ENCODE data around the gene BPIFB6. TPM values are rescaled to one million over a fixed set of nuclear protein-coding genes. Genes with fewer than 3 reads are reported as not detected.

BPIFB6 gene
- polyA plus RNA-seq, 3 donors = not detected

- no peak overlapping the region for H3K4me2 ChIP-seq (replicated peaks; ENCODE audit: extremely low read depth, low read length, poor library complexity, severe bottlenecking)
- Mint-ChIP-seq H3K36me3 (no peaks in the 10 kb centered on the region), H3K27me3 (ENCODE audit: low read depth in 3 of 3) (peaks cover 0 to 2% (median 0%) of the 10 kb centered on the region in 3 donors), H3K9me3 (no peaks in the 10 kb centered on the region), H3K4me3 (no peak overlapping the region), H3K4me1 (no peaks in the 10 kb centered on the region), H3K27ac (no peak overlapping the region)
- WGBS (ENCODE audit: insufficient coverage) = 80% methylated on average over 7 of the region's 10 CpGs
- no peaks in the 10 kb centered on the region for H3K9me3 ChIP-seq (replicated peaks in 1 of 2; ENCODE audit: control insufficient read depth in 1 of 2, insufficient read depth in 1 of 2, low read length in 2 of 2)
- no peak for DNase-seq
- no peaks in the 10 kb centered on the region for H3K79me2 ChIP-seq (ENCODE audit: insufficient read depth, low read length)
- no peak overlapping the region for H3K27ac ChIP-seq (ENCODE audit: low read depth in 1 of 2, low read length in 2 of 2)
- H2AFZ ChIP-seq (ENCODE audit: insufficient read depth, low read depth, low read length, poor library complexity, severe bottlenecking) = no peak overlapping the region
- TF ChIP-seq, protein P1, sequence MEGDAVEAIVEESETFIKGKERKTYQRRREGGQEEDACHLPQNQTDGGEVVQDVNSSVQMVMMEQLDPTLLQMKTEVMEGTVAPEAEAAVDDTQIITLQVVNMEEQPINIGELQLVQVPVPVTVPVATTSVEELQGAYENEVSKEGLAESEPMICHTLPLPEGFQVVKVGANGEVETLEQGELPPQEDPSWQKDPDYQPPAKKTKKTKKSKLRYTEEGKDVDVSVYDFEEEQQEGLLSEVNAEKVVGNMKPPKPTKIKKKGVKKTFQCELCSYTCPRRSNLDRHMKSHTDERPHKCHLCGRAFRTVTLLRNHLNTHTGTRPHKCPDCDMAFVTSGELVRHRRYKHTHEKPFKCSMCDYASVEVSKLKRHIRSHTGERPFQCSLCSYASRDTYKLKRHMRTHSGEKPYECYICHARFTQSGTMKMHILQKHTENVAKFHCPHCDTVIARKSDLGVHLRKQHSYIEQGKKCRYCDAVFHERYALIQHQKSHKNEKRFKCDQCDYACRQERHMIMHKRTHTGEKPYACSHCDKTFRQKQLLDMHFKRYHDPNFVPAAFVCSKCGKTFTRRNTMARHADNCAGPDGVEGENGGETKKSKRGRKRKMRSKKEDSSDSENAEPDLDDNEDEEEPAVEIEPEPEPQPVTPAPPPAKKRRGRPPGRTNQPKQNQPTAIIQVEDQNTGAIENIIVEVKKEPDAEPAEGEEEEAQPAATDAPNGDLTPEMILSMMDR (IDR thresholded peaks at IDR 0.05) = no peak
- no peak overlapping the region for H3K9ac ChIP-seq (ENCODE audit: insufficient read depth, low read length, poor library complexity, severe bottlenecking)
- no peak overlapping the region for H3K4me3 ChIP-seq (replicated peaks in 1 of 3; ENCODE audit: low read depth in 2 of 3, low read length in 3 of 3)
- H3K4me1 ChIP-seq (ENCODE audit: control insufficient read depth in 1 of 2, insufficient read depth in 2 of 2, low read length in 2 of 2) = no peaks in the 10 kb centered on the region
- no peaks in the 10 kb centered on the region for H3K27me3 ChIP-seq (ENCODE audit: control insufficient read depth in 2 of 2, insufficient read depth in 2 of 2, low read length in 2 of 2)
- no peaks in the 10 kb centered on the region for H4K20me1 ChIP-seq (ENCODE audit: insufficient read depth, low read length)
- no peaks in the 10 kb centered on the region for H3K36me3 ChIP-seq (replicated peaks in 1 of 2; ENCODE audit: control insufficient read depth in 1 of 2, insufficient read depth in 2 of 2, low read length in 2 of 2)
- intact Hi-C loops (cut with micrococcal nuclease) = no loop called here
These were observed 4.4 kb upstream of the BPIFB6 start for GRCh38 chr20:33026779-33027759.

- no peaks in the 10 kb centered on the region for H3K79me2 ChIP-seq (ENCODE audit: insufficient read depth, low read length)
- no peak for DNase-seq
- no peak overlapping the region for H3K4me3 ChIP-seq (replicated peaks in 1 of 3; ENCODE audit: low read depth in 2 of 3, low read length in 3 of 3)
- no peaks in the 10 kb centered on the region for H3K27me3 ChIP-seq (ENCODE audit: control insufficient read depth in 2 of 2, insufficient read depth in 2 of 2, low read length in 2 of 2)
- TF ChIP-seq, protein P1 (IDR thresholded peaks at IDR 0.05) = no peak
- Mint-ChIP-seq H3K27ac (no peak overlapping the region), H3K4me3 (no peak overlapping the region), H3K4me1 (no peaks in the 10 kb centered on the region), H3K9me3 (no peaks in the 10 kb centered on the region), H3K36me3 (no peaks in the 10 kb centered on the region), H3K27me3 (ENCODE audit: low read depth in 3 of 3) (peaks cover 0 to 2% (median 0%) of the 10 kb centered on the region in 3 donors)
- H3K4me2 ChIP-seq (replicated peaks; ENCODE audit: extremely low read depth, low read length, poor library complexity, severe bottlenecking) = no peak overlapping the region
- H4K20me1 ChIP-seq (ENCODE audit: insufficient read depth, low read length) = no peaks in the 10 kb centered on the region
- H3K27ac ChIP-seq (ENCODE audit: low read depth in 1 of 2, low read length in 2 of 2) = no peak overlapping the region
- no peaks in the 10 kb centered on the region for H3K9me3 ChIP-seq (replicated peaks in 1 of 2; ENCODE audit: control insufficient read depth in 1 of 2, insufficient read depth in 1 of 2, low read length in 2 of 2)
- 80% methylated on average over 10 of the region's 12 CpGs for WGBS (ENCODE audit: insufficient coverage)
- no peak overlapping the region for H2AFZ ChIP-seq (ENCODE audit: insufficient read depth, low read depth, low read length, poor library complexity, severe bottlenecking)
- intact Hi-C loops (cut with micrococcal nuclease) = no loop called here
- no peak overlapping the region for H3K9ac ChIP-seq (ENCODE audit: insufficient read depth, low read length, poor library complexity, severe bottlenecking)
- H3K4me1 ChIP-seq (ENCODE audit: control insufficient read depth in 1 of 2, insufficient read depth in 2 of 2, low read length in 2 of 2) = no peaks in the 10 kb centered on the region
- no peaks in the 10 kb centered on the region for H3K36me3 ChIP-seq (replicated peaks in 1 of 2; ENCODE audit: control insufficient read depth in 1 of 2, insufficient read depth in 2 of 2, low read length in 2 of 2)
These were observed 3.4 kb upstream of the BPIFB6 start for GRCh38 chr20:33027769-33028751.

Measured in CD14-positive monocyte (primary cell).